HG03378 (cell line): ENCODE data around the gene SPACA9.

Experiments
- ATAC-seq: cut with Tn5 transposase; IDR thresholded peaks from one replicate; pipeline ENCODE4 v1.9.1; 2021; ENCODE audit warnings: mild to moderate bottlenecking, moderate library complexity; ENCODE audit not compliant: unreplicated experiment

Gene SPACA9

DNA sequence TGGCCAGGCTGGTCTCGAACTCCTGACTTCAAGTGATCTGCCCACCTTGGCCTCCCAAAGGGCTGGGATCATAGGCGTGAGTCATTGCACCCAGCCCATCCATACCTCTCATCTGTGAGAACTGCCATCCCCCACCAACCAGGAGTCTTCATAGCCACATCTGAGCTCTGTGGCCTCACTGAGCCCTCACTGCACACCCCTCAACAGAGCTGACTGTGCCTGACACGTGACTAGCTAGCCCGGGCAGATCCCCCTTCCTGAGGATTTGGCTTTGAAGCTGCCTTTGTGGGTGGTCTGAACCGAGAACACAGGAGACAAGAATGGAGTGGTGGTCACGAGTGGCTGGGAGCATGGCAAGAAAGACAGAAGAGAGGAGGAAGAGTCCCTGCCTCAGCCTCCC is 16.2 kb upstream of the SPACA9 start:
- no peak for ATAC-seq

DNA sequence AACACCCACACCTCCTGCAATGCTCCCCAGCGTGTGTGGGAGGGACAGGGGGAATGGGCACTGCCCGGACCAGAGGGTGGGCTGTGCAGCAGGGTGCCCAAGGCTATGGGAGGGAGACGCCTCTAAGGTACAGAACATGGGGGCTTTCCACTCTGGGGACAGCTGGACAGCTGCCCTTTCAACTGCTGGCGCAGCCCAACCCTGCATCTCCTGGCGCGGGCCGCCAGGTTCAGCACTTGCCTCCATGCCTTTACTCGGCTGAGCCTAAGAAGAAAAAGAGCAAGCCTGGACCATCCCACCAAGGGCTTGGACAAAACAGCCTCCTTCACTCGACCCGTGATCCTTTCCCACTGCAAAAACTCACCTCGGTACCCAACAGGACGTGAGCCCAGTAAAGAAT is 15.6 kb upstream of the SPACA9 start:
- ATAC-seq, result no peak

DNA sequence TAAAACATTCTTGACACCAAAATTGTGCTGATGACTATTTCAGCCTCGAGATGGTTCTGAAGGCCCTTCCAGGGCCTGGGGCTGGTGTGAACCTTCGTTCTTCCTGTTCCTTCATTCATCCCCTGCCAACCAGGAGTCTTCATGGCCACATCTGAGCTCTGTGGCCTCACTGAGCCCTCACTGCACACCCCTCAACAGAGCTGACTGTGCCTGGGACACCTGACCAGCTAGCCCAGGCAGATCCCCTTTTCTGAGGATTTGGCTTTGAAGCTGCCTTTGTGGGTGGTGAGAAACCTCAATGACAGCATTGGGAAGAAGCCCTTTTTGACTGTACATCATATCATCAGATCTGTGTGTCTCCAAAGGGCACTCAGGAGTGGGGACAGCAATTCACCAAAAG is 14.4 kb upstream of the SPACA9 start:
- no peak for ATAC-seq

DNA sequence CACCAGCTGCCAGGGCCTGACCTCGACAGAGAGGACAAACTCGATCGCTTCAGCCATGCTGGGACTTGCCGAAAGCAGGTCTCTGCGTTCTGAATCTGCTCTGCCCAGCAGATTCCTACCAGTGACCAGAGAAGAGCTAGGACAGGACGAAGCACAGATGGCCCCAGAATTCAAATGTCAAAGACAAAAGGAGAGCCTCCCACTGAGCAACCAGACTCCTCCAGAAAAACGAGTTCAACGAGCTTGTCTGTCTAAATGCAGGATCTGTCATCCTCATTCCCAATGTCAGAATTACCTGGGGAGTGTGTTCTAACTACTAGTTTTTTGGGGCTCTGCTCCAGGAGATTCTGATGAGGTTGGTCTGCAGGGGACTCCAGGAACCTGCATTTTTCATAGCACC is 14.0 kb upstream of the SPACA9 start:
- ATAC-seq, result no peak

DNA sequence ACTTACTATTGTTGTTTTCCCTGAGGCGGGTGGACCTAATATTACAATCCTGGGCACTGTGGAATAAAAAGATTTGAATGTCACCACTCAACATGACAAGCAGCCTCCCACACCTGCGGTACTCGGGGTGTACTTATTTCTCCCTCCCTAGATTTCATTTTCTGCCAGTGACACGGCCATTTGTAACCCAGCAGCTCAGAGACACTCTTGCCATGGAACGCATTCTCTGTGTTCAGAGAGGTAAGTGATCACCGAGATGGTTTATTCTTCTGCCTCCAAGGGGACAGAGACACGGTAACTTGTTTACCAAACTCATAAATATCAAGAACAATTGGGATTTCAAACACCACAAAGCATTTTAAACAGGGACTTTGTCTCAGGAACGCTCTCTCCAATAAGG is 11.8 kb upstream of the SPACA9 start:
- no peak for ATAC-seq

DNA sequence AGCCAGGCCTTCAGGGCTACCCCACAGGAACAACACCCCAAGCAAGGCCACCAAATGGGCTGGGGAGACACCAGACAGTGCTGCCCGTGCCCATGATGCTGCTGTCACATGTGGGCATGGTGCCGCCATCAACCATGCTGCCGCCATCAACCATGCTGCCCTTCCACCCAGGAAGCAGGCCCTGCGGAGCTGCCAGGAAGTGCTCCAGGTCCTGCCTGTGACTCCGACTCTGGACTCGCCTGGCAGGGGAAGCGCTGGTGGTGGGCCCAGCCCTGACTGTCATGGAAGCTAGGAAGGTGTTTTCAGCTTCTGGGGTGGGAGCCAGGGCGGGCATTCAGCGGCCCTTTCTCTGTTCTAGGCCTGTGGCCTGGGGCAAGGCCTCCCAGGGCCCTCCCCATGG is 9.4 kb upstream of the SPACA9 start:
- no peak for ATAC-seq

DNA sequence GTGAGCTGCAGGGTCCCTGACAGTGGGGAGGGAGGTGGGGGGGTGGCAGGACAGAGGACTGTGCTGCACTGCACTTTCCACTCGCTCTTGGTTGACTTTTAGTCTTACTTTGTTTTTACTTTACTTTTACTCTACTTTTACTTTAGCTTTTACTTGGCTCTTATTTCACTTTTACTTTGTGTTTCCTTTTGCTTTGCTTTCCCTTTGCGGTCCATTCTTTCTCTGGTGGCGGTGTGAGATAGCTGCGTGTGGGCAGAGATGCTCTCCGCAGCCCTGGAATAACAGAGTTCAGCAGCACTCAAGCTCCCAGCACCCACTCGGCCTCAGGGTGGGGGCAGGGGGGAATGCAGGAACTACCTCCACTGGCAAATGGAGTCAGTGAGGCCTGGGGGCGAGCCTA is 5.3 kb upstream of the SPACA9 start:
- ATAC-seq, result no peak

DNA sequence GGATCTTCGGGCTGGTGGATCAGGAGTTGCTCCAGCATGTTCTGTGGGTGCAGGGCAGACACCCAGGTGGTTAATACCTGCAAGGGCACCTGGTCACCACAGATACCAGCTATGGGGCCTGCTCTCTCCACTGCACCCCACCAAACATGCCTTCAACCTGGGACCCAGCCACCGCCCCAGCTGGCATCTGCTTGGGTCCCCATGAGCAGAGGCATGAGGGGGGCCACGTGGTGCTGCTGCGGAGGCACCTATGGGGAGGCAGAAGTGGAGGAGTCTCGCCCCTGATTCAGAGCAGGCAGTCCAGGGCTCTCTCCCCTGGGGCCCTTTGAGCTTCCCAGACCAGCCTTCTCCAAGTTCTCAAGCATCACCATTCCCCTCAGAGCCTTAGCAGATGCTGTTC is 3.5 kb upstream of the SPACA9 start:
- ATAC-seq, result no peak

DNA sequence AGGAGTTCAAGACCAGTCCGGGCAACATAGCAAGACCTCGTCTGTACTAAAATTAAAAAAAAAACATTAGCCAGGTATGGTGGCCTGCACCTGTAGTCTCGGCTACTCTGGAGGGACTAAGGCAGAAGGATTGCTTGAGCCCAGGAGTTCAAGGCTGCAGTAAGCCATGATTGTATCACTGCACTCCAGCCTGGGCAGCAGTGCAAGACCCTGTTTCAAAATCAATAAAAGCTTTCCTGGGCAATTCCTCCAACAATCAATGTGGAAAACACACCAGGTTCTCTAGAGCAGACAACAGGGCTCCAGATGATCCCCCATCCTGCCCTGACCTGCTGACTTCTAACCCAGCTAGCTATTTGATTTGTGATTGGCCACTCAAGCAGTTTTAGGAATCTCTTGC is 1.8 kb upstream of the SPACA9 start:
- no peak for ATAC-seq

DNA sequence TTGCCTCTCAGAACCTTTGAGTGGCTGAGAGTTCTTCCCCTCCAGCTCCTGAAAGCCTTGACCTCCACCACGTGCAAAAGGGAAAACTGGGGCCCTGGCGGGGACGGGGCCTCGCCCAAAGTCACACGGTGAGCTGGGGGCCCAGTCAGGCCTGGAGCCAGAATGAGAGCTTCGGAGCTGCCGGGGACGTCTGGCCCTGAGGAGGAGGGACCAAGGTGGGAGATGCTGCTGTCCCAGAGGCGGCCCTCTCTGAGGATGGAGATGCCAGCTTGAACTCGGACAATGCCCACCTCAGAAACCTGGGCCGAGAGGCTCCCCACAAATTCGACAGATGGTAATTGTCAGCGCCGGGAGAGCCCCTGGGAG is 1.3 kb upstream of the SPACA9 start:
- no peak for ATAC-seq

DNA sequence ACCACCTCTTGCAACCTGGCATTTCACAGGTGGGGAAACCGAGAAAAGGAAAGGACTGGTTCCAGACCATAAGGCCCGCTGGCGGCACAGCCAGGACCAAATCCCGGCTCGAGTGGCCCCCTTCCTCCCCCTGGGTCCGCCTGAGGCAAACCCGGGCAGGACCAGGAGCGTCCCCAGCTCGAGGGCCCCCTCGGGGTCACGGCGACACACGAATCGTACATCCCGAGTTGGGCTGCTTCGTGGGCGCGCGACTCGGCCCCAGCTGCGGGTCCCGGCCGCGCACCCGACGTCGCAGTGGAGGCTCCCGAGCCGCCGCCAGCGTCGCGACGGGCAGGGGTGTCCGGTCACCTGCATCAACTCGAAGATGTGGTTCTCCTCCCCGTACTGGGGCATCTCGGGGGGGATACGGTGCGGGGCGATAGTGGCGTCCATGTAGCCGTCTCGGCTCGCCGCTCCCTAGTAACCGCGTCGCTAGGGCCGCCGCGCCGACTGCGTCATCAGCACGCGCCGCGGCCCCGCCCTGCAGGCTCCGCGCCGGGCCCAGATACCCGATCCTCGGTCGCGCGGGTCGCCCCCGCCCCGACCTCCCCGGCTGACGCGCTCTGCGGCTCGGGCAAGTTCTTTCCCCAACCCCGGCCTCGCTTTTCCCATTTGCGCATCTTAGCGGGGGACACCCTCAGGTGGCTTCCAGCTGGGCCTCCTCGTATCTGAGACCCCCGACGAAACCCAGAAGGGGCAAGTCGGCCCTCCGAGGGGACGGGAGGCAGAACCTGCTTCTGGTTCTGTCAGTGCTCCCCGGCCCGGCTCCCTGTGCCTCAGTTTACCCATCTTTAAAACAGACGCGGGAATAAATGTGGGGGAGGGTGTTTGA is 639 bp upstream of the SPACA9 start, which contains the start of gene AK8:
Gene AK8 (minus strand): TSS at position 461 of the 871 bp plus-strand sequence. CDS start 29 bp downstream, at position 432.
- no peak for ATAC-seq

DNA sequence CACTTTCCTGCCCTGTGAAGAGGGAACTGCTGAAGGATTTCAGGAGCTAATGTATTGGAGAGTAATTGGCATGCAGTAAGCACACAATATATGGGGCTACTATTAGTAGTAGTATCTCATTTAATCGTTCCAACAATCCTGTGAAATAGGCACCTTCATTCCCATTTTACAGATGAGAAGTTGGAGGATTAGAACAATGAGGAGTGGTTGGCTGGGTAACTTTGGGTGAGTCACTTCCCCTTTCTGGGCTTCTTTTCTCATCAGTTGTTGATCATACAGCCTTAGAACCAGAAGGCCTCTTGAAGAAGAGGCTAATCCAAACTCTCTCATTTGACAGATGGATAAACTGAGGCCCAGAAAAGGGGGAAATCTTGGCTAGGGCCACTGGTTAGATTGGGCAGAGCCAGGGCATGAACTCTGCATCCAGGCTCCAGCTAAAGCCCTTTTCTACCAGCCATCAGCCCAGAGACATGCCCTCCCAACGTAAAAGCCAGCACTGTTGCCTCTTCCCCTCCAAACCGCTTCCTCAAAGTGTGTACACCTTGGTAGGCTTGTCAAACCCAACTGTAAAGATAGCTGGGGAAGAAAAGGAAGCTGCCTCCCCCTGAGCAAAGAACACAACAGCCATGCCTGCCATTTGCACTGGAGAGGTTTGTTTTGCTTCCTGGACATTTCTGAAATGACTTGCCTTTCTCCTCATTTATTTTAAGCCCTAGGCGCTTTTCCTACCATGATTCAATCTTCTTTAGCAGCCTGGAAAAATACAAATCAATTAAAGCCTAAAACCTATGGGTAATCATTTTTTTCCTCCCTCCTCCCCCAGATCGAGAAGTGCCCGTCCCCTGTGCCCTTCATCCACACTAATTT is 992 bp downstream of the SPACA9 start:
- ATAC-seq, result no peak

DNA sequence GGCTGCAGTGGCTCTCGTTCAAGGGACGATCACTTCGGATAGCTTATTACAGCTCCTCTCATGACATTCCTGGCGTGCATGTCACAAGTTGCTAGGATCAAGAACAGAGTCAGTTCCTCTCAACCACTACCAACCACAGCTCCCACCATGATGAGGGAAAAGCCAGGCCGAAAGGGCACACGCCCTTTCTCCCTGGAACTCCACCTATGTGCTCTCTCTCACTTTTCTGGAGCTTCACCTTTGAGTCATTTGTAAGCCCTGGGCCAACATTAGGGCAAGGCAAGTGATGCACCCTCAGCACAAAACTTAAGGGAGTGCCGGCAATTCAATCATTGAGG is 1.6 kb downstream of the SPACA9 start:
- no peak for ATAC-seq

DNA sequence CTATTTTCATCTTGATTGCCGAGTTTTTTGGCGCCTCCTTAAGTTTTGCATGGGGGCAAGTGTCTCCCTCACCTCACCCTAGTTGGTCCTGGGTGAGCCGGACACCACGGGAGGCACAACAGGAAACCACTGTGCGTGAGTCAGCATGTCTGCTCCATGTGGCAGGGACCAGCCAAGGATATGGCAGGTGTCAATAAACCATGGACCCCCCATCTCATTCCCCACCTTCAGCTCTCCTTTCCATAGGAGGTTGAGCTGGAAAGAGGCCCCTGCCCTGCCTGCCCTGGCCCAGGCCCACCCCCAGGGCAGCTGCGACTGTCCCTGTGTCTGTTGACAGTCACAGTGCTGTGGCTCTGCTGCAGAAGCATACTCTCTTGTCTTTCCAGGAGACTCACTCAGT is 3.1 kb downstream of the SPACA9 start:
- ATAC-seq, result no peak

DNA sequence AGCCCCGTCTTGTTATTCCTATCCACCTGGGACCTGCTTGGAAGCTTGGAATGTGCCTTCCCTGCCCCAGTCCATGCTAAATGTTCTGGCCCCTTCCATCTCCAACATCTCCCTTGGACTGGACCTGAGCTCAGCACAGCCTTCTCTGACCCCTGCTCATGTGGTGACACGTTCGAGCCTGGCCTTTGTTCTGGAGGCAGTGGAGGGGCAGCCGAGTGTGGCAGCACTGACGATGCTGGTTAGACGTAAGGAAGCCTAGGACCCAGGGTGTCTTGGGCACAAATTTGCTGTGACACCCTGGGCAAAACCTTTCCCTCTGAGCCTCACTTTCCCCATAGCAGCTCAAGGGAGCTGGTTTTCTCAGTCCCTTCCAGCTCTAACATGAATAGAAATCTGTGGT is 3.9 kb downstream of the SPACA9 start:
- ATAC-seq, result no peak

DNA sequence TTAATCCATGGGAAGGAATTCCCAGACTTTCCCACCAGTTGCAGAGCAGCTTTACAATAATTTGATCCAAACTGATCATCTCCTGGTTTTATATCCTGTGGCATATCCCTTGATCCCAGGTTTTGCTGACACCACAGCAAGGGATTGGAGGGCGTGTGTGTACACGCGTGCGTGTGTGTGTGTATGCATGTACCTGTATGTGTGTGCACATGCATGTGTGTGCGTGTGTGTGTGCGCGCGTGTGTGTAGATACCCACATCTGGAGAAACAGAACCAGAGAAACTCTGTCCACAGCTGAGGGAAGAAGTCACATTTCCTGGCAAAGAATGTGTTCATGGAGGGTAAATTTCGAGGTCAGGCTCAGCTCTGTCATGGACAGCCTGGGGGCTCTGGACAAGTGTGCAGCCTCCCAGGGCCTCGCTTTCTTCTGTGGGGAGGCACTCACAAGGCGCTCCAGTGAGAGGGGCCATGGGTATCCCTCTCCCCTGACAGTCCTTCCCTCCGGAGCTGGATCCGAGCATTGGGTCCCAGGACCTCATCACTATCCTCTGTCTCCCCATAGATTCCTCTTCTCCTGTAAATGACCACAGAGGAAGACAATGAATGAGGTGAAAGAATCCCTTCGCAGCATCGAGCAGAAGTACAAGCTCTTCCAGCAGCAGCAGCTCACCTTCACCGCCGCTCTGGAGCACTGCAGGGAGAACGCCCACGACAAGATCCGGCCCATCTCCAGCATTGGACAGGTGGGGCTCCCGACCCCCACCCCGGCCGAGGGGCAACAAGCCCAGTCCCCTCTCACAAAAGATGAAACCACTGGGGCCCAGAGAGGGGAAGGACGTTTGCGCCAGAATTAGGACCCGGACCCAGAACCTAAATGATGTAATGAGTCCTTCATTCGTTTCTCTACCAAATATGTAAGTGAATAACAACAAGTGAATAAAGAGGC is 4.9 kb downstream of the SPACA9 start:
- ATAC-seq, result no peak

DNA sequence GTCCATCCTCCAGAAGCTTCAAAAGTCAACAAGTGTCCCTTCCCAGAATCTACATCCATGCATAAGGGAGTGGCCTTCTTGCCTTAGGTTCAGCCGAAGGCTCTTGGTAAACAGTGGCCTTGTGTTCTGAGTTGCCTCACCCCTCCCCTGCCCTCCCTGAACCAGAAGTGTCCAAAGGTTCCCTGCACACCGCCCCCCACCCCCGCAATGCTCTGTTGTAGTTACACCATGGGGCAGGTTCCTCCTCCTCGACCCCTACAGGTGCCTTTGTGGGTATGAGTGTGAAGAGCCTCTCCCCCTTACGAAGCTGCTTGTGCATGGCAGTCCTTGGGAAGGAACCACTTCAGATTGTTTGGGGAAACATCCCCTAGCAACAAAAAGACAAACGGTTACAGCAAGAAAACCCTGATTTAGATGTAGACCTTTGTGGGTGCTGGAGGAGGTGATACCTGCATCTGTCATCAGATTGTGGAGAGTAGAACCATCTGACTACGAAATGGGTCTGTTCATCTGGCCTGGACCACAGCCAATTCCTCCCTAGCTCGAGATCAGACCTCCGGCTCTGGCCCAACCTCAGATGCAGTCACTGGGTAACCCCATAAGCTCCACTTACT is 7.1 kb downstream of the SPACA9 start:
- no peak for ATAC-seq

DNA sequence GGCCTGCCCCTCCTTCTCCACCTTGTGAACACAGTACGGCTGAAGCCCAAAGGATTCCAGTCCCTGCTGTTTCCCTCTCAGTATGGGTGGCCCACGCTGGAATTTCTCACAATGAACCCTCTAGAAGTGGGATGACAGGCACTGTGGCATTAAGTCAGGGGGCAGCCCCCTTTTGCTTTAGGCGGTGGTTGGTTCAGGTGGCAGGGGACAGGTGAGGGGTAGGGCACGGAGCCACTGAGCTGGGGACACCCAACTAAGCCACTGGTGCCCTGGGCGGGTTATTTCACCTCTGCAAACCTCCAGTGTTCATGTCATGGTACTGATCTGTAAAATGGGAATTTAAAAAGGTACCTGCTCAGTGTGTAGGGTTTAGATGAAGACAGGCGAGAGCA is 7.6 kb downstream of the SPACA9 start:
- no peak for ATAC-seq

DNA sequence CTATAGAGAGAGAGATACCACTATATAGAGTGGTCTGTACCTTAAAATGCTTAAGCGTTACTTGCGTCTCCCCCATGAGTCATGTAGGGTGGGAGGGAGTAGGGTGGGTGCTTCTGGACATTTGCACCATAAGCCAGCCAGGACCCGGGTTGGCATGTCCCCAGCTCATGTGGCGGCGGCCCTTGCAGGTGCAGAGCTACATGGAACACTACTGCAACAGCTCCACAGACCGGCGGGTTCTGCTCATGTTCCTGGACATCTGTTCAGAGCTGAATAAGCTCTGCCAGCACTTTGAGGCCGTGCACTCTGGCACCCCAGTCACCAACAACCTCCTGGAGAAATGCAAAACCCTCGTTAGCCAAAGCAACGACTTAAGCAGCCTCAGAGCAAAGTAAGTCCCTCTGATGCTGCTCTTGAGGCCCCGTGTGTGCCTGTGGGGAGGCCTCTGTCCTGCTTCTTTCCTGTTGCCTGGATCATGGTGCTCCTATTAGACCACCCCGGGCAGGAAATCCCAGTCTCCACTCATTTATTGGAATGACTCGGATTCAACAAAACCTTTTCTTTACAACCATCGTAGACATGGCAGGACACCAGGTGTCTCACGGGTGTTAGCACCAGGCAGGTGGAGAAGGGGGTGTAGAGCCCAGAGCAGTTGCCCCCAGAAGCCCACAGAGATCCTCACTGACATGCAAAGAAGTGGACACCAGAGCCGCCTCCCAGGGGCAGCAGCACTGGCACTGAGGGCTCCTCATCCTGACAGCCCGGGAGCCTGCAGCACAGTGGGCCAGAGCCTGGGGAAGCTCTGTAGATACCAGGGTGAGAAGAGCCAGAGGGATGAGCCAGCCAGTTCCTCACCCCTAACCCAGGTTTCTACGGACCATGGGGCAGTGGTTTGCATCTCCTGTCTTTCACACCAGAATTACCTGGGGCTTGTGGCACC is 8.8 kb downstream of the SPACA9 start:
- ATAC-seq, result no peak

DNA sequence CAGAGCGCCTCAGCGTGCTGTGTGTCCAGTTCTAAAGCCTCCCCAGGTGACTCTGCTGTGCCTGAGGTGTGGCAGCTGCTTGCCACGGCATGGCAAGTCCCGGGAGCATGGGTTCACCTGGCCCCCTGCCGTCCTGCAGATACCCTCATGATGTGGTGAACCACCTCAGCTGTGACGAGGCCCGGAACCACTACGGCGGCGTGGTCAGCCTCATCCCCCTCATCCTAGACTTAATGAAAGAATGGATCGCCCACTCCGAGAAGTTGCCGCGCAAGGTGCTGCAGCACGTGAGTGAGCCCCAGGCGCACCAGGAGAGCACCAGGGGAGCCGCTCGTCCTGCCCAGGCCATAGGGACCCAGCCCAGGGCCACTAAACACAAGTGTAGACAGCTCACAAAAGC is 9.5 kb downstream of the SPACA9 start:
- no peak for ATAC-seq
